Dermis blood vessel endothelial cell (primary cell): ENCODE data around the gene ADAMTS10. TPM values are rescaled to one million over a fixed set of nuclear protein-coding genes. Genes with fewer than 3 reads are reported as not detected.
"Not testable (repeated sequence)": the region's sequence is repeated elsewhere in the genome, so short reads cannot be mapped to it uniquely, and the experiment has no call there.

ENCODE experiments used
- DNase-seq: peaks from one replicate; pipeline ENCODE4 v3.0.0; 2010
- total RNA-seq: library from RNA; depleted of rRNA; stranded (reverse); fragments of >200 nt; gene quantifications from 2 replicates; pipeline ENCODE4 v1.2.3, GENCODE V29; 2014

The ADAMTS10 gene
- total RNA-seq, 1 donor from 2014 or later: 13.8 TPM

- no peak for DNase-seq
These were observed 52.8 kb downstream of the ADAMTS10 start for GRCh38 chr19:8557642-8558238.

- not testable (repeated sequence) for DNase-seq
These were observed 56.8 kb downstream of the ADAMTS10 start for GRCh38 chr19:8553729-8554128.

- DNase-seq: peak; percentile 52
These were observed 57.7 kb downstream of the ADAMTS10 start for GRCh38 chr19:8552810-8553209.

DNA sequence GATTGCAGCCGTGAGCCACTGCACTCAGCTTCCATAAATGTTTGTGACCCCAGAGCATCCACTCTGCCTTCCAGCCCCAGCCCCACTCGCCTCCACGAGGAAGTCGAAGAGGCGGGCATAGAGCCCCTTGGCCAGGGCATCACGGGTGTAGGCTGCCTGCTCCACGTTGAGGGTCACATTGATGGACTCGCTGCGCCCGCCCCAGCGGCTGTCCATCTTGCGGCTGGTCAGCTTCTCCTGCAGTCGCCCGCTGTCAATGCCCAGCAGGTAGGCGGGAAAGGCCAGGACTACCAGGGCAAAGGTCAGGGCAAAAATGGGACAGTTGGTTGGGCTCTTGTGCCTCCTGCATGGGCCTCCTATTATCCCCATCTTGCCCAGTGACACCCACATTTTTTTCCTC lies 60.4 kb downstream of the ADAMTS10 start:
- no peak for DNase-seq

DNA sequence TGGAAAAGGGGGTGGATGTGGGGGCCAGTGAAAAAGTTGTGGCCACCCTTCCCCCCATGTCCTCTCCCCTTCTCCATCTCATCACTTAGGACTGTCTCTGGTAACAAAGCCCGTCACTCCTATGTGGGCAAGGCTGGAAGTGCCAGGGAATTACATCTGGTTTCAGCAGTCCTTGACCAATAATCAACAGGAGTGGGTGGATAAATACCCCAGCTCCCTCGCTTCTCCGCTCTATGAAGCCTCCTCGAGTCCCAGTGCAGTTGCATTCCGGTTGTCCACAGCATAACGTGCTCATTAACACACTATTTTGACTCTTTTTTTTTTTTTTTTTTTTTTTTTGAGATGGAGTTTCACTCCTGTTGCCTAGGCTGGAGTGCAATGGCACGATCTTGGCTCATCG lies 64.8 kb downstream of the ADAMTS10 start:
- DNase-seq: no peak

DNA sequence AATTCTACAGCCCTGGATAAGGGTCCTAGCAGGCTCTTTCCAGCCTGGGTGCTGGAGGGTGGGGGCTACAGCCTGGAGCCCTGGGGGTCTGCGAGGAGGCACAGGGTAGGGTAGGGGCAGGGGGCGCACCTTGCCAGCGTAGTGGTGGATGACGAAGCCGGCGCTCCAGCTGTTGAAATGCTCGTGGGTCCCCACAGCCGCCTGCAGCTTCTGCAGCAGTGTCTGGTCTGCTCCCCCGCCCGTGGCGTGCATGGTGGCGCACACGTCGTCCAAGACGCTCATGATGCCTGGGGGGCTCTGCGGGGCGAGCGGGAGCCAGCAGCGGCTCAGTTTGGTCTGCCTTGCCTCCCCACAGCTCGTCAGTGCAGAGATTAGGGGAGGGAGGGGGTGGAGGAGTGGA lies 66.3 kb downstream of the ADAMTS10 start:
- no peak for DNase-seq

- DNase-seq: no peak
These were observed 70.8 kb downstream of the ADAMTS10 start for GRCh38 chr19:8539621-8540149.

DNA sequence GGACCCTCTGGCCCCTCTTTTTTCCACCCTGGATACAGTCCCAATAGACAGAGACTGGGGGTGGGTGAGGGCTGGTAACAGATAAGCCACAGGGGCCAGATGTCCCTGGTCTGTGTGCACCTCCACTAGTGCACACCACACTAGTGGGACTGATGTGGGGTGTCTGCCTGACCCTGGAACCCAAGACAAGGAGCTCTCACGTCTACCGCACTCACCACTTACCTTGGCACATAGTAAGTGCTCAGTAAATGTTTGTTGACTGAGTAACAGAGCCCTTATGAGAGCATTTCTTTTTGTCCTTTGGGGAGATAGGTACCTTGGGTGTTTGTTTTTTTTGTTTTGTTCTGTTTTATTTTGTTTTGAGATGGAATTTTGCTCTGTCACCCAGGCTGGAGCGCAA lies 73.4 kb downstream of the ADAMTS10 start:
- no peak for DNase-seq

- DNase-seq: no peak
These were observed 74.2 kb downstream of the ADAMTS10 start for GRCh38 chr19:8536282-8536681.

DNA sequence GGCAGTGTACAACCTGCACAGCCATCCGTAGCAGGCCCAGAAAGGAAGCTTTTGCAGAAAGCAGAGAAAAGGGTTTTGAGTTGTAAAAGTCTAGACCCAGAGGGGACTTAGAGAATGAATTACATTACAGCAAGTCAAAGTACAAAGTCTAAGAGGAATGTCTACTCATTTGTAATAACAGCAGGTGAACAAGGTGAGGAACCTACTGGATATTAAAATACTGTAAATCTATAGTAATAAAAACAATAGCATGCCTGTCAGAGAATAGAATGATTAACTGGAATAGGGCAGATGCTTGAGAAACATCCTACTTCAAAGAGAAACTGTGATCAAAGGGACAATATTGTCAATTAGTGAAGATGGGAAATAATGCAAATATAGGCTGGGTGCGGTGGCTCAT lies 78.3 kb downstream of the ADAMTS10 start:
- no peak for DNase-seq

- no peak for DNase-seq
These were observed 79.0 kb downstream of the ADAMTS10 start for GRCh38 chr19:8531470-8531869.

Other genes starting within 250 kb of the ADAMTS10 start
- 4.3 and 8.7 TPM in 2 replicates for gene ANGPTL4, start 246.6 kb downstream of the ADAMTS10 start, total RNA-seq
- gene RAB11B, start 220.4 kb downstream of the ADAMTS10 start, total RNA-seq: 34.5 and 124 TPM in 2 replicates
- gene MARCHF2, start 197.4 kb downstream of the ADAMTS10 start, total RNA-seq: 165 and 247 TPM in 2 replicates
- 58.7 and 126 TPM in 2 replicates for gene HNRNPM, start 165.7 kb downstream of the ADAMTS10 start, total RNA-seq
- not detected in 2 replicates for gene PRAM1, start 108.1 kb downstream of the ADAMTS10 start, total RNA-seq
- 2.0 and 8.6 TPM in 2 replicates for gene ZNF414, start 96.5 kb downstream of the ADAMTS10 start, total RNA-seq
- 0.14 and 0.34 TPM in 2 replicates for gene MYO1F, start 33.3 kb downstream of the ADAMTS10 start, total RNA-seq
- not detected in 2 replicates for gene NFILZ, start 19.9 kb upstream of the ADAMTS10 start, total RNA-seq
- gene ACTL9, start 88.1 kb upstream of the ADAMTS10 start, total RNA-seq: not detected in 2 replicates
- not detected in 2 replicates for gene OR2Z1, start 110.9 kb upstream of the ADAMTS10 start, total RNA-seq
- 1.8 and 5.1 TPM in 2 replicates for gene ZNF558, start 221.6 kb upstream of the ADAMTS10 start, total RNA-seq
- gene MBD3L1, start 221.7 kb upstream of the ADAMTS10 start, total RNA-seq: not detected in 2 replicates